ENCODE results near the gene TRIM66. TPM values are rescaled to one million over a fixed set of nuclear protein-coding genes. Genes with fewer than 3 reads are reported as not detected.

TRIM66 gene
- total and polyA plus RNA-seq, 4 donors, result 1.6 to 14.3 (median 2.5) TPM

DNA sequence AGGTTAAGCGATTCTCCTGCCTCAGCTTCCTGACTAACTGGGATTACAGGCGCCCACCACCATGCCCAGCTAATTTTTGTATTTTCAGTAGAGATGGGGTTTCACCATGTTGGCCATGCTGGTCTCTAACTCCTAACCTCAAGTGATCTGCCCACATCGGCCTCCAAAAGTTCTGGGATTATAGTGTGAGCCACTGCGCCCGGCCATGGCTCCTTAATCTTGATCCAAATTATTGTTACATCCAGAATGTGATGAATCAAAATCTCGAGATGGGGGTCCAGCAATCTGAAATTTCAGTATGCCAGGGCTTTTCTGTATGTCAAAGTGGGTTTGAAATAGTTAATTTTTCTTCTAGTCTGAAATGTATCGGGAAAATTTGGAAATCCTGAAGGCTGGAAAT is 3.9 kb upstream of the TRIM66 start:
- no peak overlapping the region for H3K9ac ChIP-seq (ENCODE audit: low read depth in 1 of 2, low read length in 2 of 2)
- no peak for DNase-seq (ENCODE audit: low spot score)
- no peak overlapping the region for H3K4me3 ChIP-seq (ENCODE audit: low read depth in 1 of 3, low read length in 3 of 3)
- H3K27ac ChIP-seq (ENCODE audit: low read depth in 1 of 2, low read length in 2 of 2), result no peak overlapping the region
- TF ChIP-seq RXRA (IDR thresholded peaks at IDR 0.05) (no peak), YY1 (IDR thresholded peaks at IDR 0.05) (no peak), RAD21 (IDR thresholded peaks at IDR 0.05) (no peak)
- TF ChIP-seq, protein P1, sequence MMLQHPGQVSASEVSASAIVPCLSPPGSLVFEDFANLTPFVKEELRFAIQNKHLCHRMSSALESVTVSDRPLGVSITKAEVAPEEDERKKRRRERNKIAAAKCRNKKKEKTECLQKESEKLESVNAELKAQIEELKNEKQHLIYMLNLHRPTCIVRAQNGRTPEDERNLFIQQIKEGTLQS (IDR thresholded peaks at IDR 0.05), result no peak
- peaks cover 5 to 27% (median 19%) of the 10 kb centered on the region in 4 donors for H3K36me3 ChIP-seq (ENCODE audit: control insufficient read depth in 4 of 4, insufficient read depth in 3 of 4, low read depth in 1 of 4, low read length in 3 of 4)
- 91% methylated on average over 7 of the region's 7 CpGs for WGBS
- peaks cover 5 to 47% (median 40%) of the 10 kb centered on the region in 4 donors for H3K4me1 ChIP-seq (ENCODE audit: control insufficient read depth in 4 of 4, insufficient read depth in 4 of 4, low read length in 3 of 4)
- H3K27me3 ChIP-seq (ENCODE audit: control insufficient read depth in 4 of 4, insufficient read depth in 4 of 4, low read length in 3 of 4), result no peaks in the 10 kb centered on the region
- H3K9me3 ChIP-seq (ENCODE audit: control insufficient read depth in 4 of 4, low read length in 3 of 4), result no peaks in the 10 kb centered on the region

DNA sequence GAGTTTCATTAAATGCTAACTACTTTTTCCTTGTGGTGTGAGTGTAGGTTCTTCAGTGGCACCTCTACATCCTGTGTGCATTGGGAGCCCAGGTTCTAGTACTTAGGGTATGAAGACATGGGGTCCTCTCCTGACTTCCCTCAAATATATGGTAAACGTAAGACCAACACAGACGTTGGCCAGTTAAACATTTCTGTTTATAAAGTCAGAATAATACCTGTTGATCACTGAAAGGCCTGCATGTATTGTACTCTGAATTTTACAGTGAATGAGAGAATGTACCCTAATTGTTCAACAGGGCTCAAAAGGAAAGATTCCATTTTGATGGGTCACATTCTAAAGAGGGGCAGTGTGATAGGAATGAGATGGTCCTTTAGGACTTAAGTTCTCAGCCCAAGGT is 3.4 kb upstream of the TRIM66 start:
- H3K4me3 ChIP-seq (ENCODE audit: low read depth in 1 of 3, low read length in 3 of 3), result no peak overlapping the region
- H3K27me3 ChIP-seq (ENCODE audit: control insufficient read depth in 4 of 4, insufficient read depth in 4 of 4, low read length in 3 of 4), result no peaks in the 10 kb centered on the region
- H3K9me3 ChIP-seq (ENCODE audit: control insufficient read depth in 4 of 4, low read length in 3 of 4), result no peaks in the 10 kb centered on the region
- no peak overlapping the region for H3K9ac ChIP-seq (ENCODE audit: low read depth in 1 of 2, low read length in 2 of 2)
- H3K27ac ChIP-seq (ENCODE audit: low read depth in 1 of 2, low read length in 2 of 2), result no peak overlapping the region
- no peak for DNase-seq (ENCODE audit: low spot score)
- WGBS, result 78% methylated on average over 2 of the region's 2 CpGs
- TF ChIP-seq HNF4A (conservative IDR thresholded peaks at IDR 0.05) (no peak), FOXA2 (IDR thresholded peaks at IDR 0.05) (no peak), TAF1 (conservative IDR thresholded peaks at IDR 0.05) (no peak), NR2F2 (IDR thresholded peaks at IDR 0.05) (no peak), YY1 (IDR thresholded peaks at IDR 0.05) (no peak), JUND (IDR thresholded peaks at IDR 0.05) (no peak)
- TF ChIP-seq, protein P2, sequence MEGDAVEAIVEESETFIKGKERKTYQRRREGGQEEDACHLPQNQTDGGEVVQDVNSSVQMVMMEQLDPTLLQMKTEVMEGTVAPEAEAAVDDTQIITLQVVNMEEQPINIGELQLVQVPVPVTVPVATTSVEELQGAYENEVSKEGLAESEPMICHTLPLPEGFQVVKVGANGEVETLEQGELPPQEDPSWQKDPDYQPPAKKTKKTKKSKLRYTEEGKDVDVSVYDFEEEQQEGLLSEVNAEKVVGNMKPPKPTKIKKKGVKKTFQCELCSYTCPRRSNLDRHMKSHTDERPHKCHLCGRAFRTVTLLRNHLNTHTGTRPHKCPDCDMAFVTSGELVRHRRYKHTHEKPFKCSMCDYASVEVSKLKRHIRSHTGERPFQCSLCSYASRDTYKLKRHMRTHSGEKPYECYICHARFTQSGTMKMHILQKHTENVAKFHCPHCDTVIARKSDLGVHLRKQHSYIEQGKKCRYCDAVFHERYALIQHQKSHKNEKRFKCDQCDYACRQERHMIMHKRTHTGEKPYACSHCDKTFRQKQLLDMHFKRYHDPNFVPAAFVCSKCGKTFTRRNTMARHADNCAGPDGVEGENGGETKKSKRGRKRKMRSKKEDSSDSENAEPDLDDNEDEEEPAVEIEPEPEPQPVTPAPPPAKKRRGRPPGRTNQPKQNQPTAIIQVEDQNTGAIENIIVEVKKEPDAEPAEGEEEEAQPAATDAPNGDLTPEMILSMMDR (IDR thresholded peaks at IDR 0.05; ENCODE audit: low read depth, low read length, missing input control), result no peak
- peaks cover 5 to 27% (median 19%) of the 10 kb centered on the region in 4 donors for H3K36me3 ChIP-seq (ENCODE audit: control insufficient read depth in 4 of 4, insufficient read depth in 3 of 4, low read depth in 1 of 4, low read length in 3 of 4)
- peaks cover 5 to 47% (median 41%) of the 10 kb centered on the region in 4 donors for H3K4me1 ChIP-seq (ENCODE audit: control insufficient read depth in 4 of 4, insufficient read depth in 4 of 4, low read length in 3 of 4)

DNA sequence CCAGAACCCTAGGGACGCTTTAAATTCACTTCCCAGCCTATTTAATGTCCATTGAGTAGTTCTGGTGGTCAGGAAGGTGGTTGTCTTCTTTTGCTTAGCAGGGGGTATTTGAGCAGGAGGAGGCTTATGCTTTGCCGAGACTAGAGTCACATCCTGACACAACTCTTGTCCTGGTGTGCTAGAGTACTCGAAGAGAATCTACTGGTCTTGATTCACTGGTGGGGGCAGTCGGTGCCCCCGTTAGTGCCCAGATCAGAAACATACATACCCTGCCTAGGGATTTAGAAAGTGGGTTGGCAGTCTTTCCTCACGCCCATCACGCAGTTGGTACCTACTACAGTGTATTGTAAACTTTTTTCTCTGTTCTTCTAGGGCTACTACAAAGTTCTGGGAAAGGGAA is 2.8 kb upstream of the TRIM66 start:
- Histone ChIP-seq H3K27me3 (ENCODE audit: control insufficient read depth in 4 of 4, insufficient read depth in 4 of 4, low read length in 3 of 4) (no peaks in the 10 kb centered on the region), H3K9me3 (ENCODE audit: control insufficient read depth in 4 of 4, low read length in 3 of 4) (no peaks in the 10 kb centered on the region), H3K9ac (ENCODE audit: low read depth in 1 of 2, low read length in 2 of 2) (no peak overlapping the region), H3K36me3 (ENCODE audit: control insufficient read depth in 4 of 4, insufficient read depth in 3 of 4, low read depth in 1 of 4, low read length in 3 of 4) (peaks cover 5 to 27% (median 19%) of the 10 kb centered on the region in 4 donors), H3K4me3 (ENCODE audit: low read depth in 1 of 3, low read length in 3 of 3) (no peak overlapping the region), H3K4me1 (ENCODE audit: control insufficient read depth in 4 of 4, insufficient read depth in 4 of 4, low read length in 3 of 4) (peaks cover 5 to 47% (median 41%) of the 10 kb centered on the region in 4 donors), H3K27ac (ENCODE audit: low read depth in 1 of 2, low read length in 2 of 2) (no peak overlapping the region)
- WGBS, result 85% methylated on average over 7 of the region's 7 CpGs
- no peak for DNase-seq (ENCODE audit: low spot score)
- TF ChIP-seq, protein P2 (IDR thresholded peaks at IDR 0.05; ENCODE audit: low read depth, low read length, missing input control), result no peak
- TF ChIP-seq YY1 (IDR thresholded peaks at IDR 0.05) (no peak), JUND (IDR thresholded peaks at IDR 0.05) (no peak), RXRA (IDR thresholded peaks at IDR 0.05) (no peak), EGR1 (IDR thresholded peaks at IDR 0.05; ENCODE audit: low read depth in 2 of 2) (no peak), HNF4A (conservative IDR thresholded peaks at IDR 0.05) (no peak), GABPA (IDR thresholded peaks at IDR 0.05 in 1 of 2, conservative IDR thresholded peaks at IDR 0.05 in 1 of 2) (no peak), FOXA1 (IDR thresholded peaks at IDR 0.05) (no peak)

Data from liver (tissue), 9 donors.